Measurements from ENCODE around the gene TEF. TPM values are rescaled to one million over a fixed set of nuclear protein-coding genes. Genes with fewer than 3 reads are reported as not detected.

TEF gene
- total and polyA plus RNA-seq, 2 experiments from 2014 or later: 5.4 to 8.9 TPM

- peaks cover 14% of the 10 kb centered on the region for H3K79me2 ChIP-seq
- no peaks in the 10 kb centered on the region for H3K9me2 ChIP-seq (replicated peaks; ENCODE audit: insufficient read depth)
- peak overlapping the region; percentile 80 for H3K4me2 ChIP-seq
- 0% methylated on average over 16 of the region's 22 CpGs for WGBS (ENCODE audit: low lambda C conversion rate, missing lambda C conversion rate)
- no peaks in the 10 kb centered on the region for H4K20me1 ChIP-seq (ENCODE audit: insufficient read depth, poor library complexity, severe bottlenecking)
- H3K4me1 ChIP-seq (ENCODE audit: insufficient read depth): peaks cover 14% of the 10 kb centered on the region
- peak; percentile 88 for DNase-seq (ENCODE audit: low spot score)
- H3K27ac ChIP-seq: peak overlapping the region; percentile 95
- peak overlapping the region; percentile 27 for H2AFZ ChIP-seq
- no peaks in the 10 kb centered on the region for H3K36me3 ChIP-seq (replicated peaks; ENCODE audit: insufficient read depth, low read depth)
- TF ChIP-seq CTCF (IDR thresholded peaks at IDR 0.05; ENCODE audit: poor library complexity) (no peak), EZH2 (IDR thresholded peaks at IDR 0.05; ENCODE audit: borderline replicate concordance) (no peak), EZH2phosphoT487 (IDR thresholded peaks at IDR 0.05; ENCODE audit: low read depth, severe bottlenecking, unreplicated experiment) (no peak)
- no peaks in the 10 kb centered on the region for H3K9me3 ChIP-seq (ENCODE audit: low read depth)
- peak overlapping the region; percentile 15 for H3K4me3 ChIP-seq
- no peaks in the 10 kb centered on the region for H3K27me3 ChIP-seq
Observed at GRCh38 chr22:41380993-41381328, 781 bp upstream of the TEF start.

- TF ChIP-seq CTCF (IDR thresholded peaks at IDR 0.05; ENCODE audit: poor library complexity) (no peak), EZH2phosphoT487 (IDR thresholded peaks at IDR 0.05; ENCODE audit: low read depth, severe bottlenecking, unreplicated experiment) (no peak), EZH2 (IDR thresholded peaks at IDR 0.05; ENCODE audit: borderline replicate concordance) (no peak)
- no peaks in the 10 kb centered on the region for H4K20me1 ChIP-seq (ENCODE audit: insufficient read depth, poor library complexity, severe bottlenecking)
- no peaks in the 10 kb centered on the region for H3K9me2 ChIP-seq (replicated peaks; ENCODE audit: insufficient read depth)
- H3K79me2 ChIP-seq: peaks cover 14% of the 10 kb centered on the region
- no peaks in the 10 kb centered on the region for H3K9me3 ChIP-seq (ENCODE audit: low read depth)
- H3K36me3 ChIP-seq (replicated peaks; ENCODE audit: insufficient read depth, low read depth): no peaks in the 10 kb centered on the region
- H3K4me1 ChIP-seq (ENCODE audit: insufficient read depth): peaks cover 14% of the 10 kb centered on the region
- H3K27me3 ChIP-seq: no peaks in the 10 kb centered on the region
- peak overlapping the region; percentile 75 for H2AFZ ChIP-seq
- H3K4me2 ChIP-seq: peak overlapping the region; percentile 80
- H3K27ac ChIP-seq: peak overlapping the region; percentile 91
- peak; percentile 83 for DNase-seq (ENCODE audit: low spot score)
- 3% methylated on average over 10 of the region's 35 CpGs for WGBS (ENCODE audit: low lambda C conversion rate, missing lambda C conversion rate)
- peak overlapping the region; percentile 64 for H3K4me3 ChIP-seq
Observed at GRCh38 chr22:41382098-41382578, 396 bp downstream of the TEF start.

GRCh38 chr22:41382610-41383009 lies 868 bp downstream of the TEF start:
- Histone ChIP-seq H3K4me2 (peak overlapping the region; percentile 80), H3K9me3 (ENCODE audit: low read depth) (no peaks in the 10 kb centered on the region), H3K9me2 (replicated peaks; ENCODE audit: insufficient read depth) (no peaks in the 10 kb centered on the region), H3K79me2 (peaks cover 14% of the 10 kb centered on the region), H4K20me1 (ENCODE audit: insufficient read depth, poor library complexity, severe bottlenecking) (no peaks in the 10 kb centered on the region), H3K4me3 (peak overlapping the region; percentile 64), H3K4me1 (ENCODE audit: insufficient read depth) (peaks cover 14% of the 10 kb centered on the region), H3K36me3 (replicated peaks; ENCODE audit: insufficient read depth, low read depth) (no peaks in the 10 kb centered on the region), H3K27ac (no peak overlapping the region), H3K27me3 (no peaks in the 10 kb centered on the region), H2AFZ (peak overlapping the region; percentile 75)
- no peak for DNase-seq (ENCODE audit: low spot score)
- TF ChIP-seq CTCF (IDR thresholded peaks at IDR 0.05; ENCODE audit: poor library complexity) (no peak), EZH2phosphoT487 (IDR thresholded peaks at IDR 0.05; ENCODE audit: low read depth, severe bottlenecking, unreplicated experiment) (no peak), EZH2 (IDR thresholded peaks at IDR 0.05; ENCODE audit: borderline replicate concordance) (no peak)
- WGBS (ENCODE audit: low lambda C conversion rate, missing lambda C conversion rate): 42% methylated on average over 19 of the region's 19 CpGs

GRCh38 chr22:41383085-41383484 lies 1.3 kb downstream of the TEF start:
- Histone ChIP-seq H4K20me1 (ENCODE audit: insufficient read depth, poor library complexity, severe bottlenecking) (no peaks in the 10 kb centered on the region), H3K9me2 (replicated peaks; ENCODE audit: insufficient read depth) (no peaks in the 10 kb centered on the region), H3K36me3 (replicated peaks; ENCODE audit: insufficient read depth, low read depth) (no peaks in the 10 kb centered on the region), H3K4me3 (no peak overlapping the region), H3K27me3 (no peaks in the 10 kb centered on the region), H3K4me2 (peak overlapping the region; percentile 80), H2AFZ (no peak overlapping the region), H3K27ac (no peak overlapping the region), H3K79me2 (peaks cover 14% of the 10 kb centered on the region), H3K9me3 (ENCODE audit: low read depth) (no peaks in the 10 kb centered on the region), H3K4me1 (ENCODE audit: insufficient read depth) (peaks cover 14% of the 10 kb centered on the region)
- no peak for TF ChIP-seq CTCF (IDR thresholded peaks at IDR 0.05; ENCODE audit: poor library complexity)
- no peak for TF ChIP-seq EZH2phosphoT487 (IDR thresholded peaks at IDR 0.05; ENCODE audit: low read depth, severe bottlenecking, unreplicated experiment)
- no peak for TF ChIP-seq EZH2 (IDR thresholded peaks at IDR 0.05; ENCODE audit: borderline replicate concordance)
- 88% methylated on average over 5 of the region's 5 CpGs for WGBS (ENCODE audit: low lambda C conversion rate, missing lambda C conversion rate)
- DNase-seq (ENCODE audit: low spot score): no peak
